Measurements from ENCODE around the gene BUD23. TPM values are rescaled to one million over a fixed set of nuclear protein-coding genes. Genes with fewer than 3 reads are reported as not detected.

Gene BUD23
- 10 to 100 TPM; 57.0 to 57.2 TPM for total RNA-seq

- H3K4me1 Mint-ChIP-seq: peaks cover 46% of the 10 kb centered on the region
- peaks cover 24% of the 10 kb centered on the region for H3K36me3 Mint-ChIP-seq (ENCODE audit: low read depth)
- peak within 1 kb of the TSS; percentile 91 for H3K27ac Mint-ChIP-seq
- ChIA-PET POLR2A (interaction anchor here (0.6 to 2.4 kb wide), 7 partner anchors 15 to 56 kb away, joined by 3 to 8 read pairs (median 3); partner anchors contain the start of genes ABHD11 and STX1A), CTCF (no interaction called here)
- peak within 1 kb of the TSS; percentile 92 for H3K4me3 Mint-ChIP-seq
- DNase-seq: peak; percentile 97
- H3K9me3 Mint-ChIP-seq: no peaks in the 10 kb centered on the region
- no peaks in the 10 kb centered on the region for H3K27me3 Mint-ChIP-seq
Observed at GRCh38 chr7:73683056-73683787, at the start of gene BUD23, which contains the start of gene DNAJC30. TSS of gene BUD23 (plus strand) at chr7:73683597. CDS start at chr7:73683626, 29 bp downstream. TSS of gene DNAJC30 (minus strand) at chr7:73683453. CDS start at chr7:73683423, 30 bp downstream.

- Mint-ChIP-seq H3K4me3 (no peak overlapping the region), H3K27ac (no peak overlapping the region), H3K27me3 (peaks cover 18% of the 10 kb centered on the region), H3K4me1 (no peaks in the 10 kb centered on the region), H3K9me3 (no peaks in the 10 kb centered on the region), H3K36me3 (ENCODE audit: low read depth) (no peaks in the 10 kb centered on the region)
- CTCF ChIA-PET: no interaction called here
- POLR2A ChIA-PET: no interaction called here
- DNase-seq: no peak
Observed at GRCh38 chr7:73633844-73634243, 49.6 kb upstream of the BUD23 start.

DNA sequence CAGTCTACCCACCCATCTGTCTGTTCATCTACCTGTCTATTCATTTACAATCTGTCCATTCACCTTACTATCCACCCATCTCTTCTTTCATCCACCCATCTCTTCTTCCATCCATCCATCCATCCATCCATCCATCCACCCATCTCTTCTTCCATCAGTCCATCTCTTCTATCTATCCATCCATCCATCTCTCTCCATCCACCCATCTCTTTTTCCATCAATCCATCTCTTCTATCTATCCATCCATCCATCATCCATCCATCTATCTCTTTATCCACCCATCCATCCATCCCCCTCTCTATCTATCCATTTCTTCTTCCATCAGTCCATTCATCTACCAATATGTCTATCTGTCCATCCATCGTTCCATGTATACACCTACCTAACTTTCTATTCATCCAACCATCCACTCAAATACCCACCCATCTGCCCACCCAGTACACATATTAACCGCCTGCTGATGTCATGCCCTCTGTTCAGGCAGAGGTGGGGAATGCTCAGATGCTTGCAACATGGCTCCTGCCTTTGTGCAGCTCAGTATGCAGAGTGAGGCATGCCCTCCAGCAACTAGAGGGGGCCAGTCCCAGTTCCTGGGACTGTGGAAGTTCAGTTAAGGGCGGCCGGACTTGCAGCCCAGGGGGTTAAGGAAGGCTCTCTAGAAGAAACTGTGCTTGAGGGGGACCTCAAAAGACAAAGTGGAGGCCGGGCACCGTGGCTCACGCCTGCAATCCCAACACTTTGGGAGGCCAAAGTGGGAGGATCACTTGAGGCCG, 47.8 kb upstream of the BUD23 start:
- H3K9me3 Mint-ChIP-seq: no peaks in the 10 kb centered on the region
- H3K27ac Mint-ChIP-seq: no peak overlapping the region
- no peaks in the 10 kb centered on the region for H3K4me1 Mint-ChIP-seq
- peaks cover 18% of the 10 kb centered on the region for H3K27me3 Mint-ChIP-seq
- ChIA-PET POLR2A (no interaction called here), CTCF (no interaction called here)
- no peak overlapping the region for H3K4me3 Mint-ChIP-seq
- no peak for DNase-seq
- no peaks in the 10 kb centered on the region for H3K36me3 Mint-ChIP-seq (ENCODE audit: low read depth)

DNA sequence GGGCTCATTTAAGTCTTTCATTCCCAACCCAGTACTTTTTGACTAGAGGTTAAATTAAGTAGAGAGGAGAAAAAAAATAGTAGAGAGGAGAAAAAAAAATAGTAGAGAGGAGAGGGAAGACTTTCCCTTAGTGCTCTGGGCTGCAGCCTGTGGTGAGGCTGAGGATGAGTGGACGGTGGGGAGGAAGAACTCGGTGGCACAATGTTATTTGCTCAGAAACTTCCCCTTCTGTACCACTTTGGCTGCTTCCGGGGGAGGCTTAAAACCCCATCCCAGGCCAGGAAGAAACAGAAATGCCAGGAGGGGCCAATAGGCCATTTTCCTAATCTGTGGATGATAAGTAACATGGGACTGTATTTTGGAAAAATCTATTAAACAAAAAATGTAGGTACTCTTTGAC, 44.5 kb upstream of the BUD23 start:
- ChIA-PET CTCF (no interaction called here), POLR2A (no interaction called here)
- no peak overlapping the region for H3K27ac Mint-ChIP-seq
- no peaks in the 10 kb centered on the region for H3K36me3 Mint-ChIP-seq (ENCODE audit: low read depth)
- H3K9me3 Mint-ChIP-seq: peaks cover 2% of the 10 kb centered on the region
- H3K4me1 Mint-ChIP-seq: no peaks in the 10 kb centered on the region
- peaks cover 11% of the 10 kb centered on the region for H3K27me3 Mint-ChIP-seq
- no peak overlapping the region for H3K4me3 Mint-ChIP-seq
- DNase-seq: no peak

GRCh38 chr7:73642834-73643233, 40.6 kb upstream of the BUD23 start:
- no peaks in the 10 kb centered on the region for H3K4me1 Mint-ChIP-seq
- no peak overlapping the region for H3K27ac Mint-ChIP-seq
- H3K36me3 Mint-ChIP-seq (ENCODE audit: low read depth): no peaks in the 10 kb centered on the region
- peaks cover 2% of the 10 kb centered on the region for H3K9me3 Mint-ChIP-seq
- ChIA-PET POLR2A (no interaction called here), CTCF (interaction anchor here (1.3 kb wide), 1 partner anchor 92 kb away, joined by 5 read pairs; no protein-coding TSS in a partner anchor)
- H3K4me3 Mint-ChIP-seq: no peak overlapping the region
- peaks cover 33% of the 10 kb centered on the region for H3K27me3 Mint-ChIP-seq
- DNase-seq: no peak

GRCh38 chr7:73644688-73645286, 38.6 kb upstream of the BUD23 start:
- ChIA-PET CTCF (interaction anchor here (0.6 kb wide), 1 partner anchor 13 kb away, joined by 4 read pairs; no protein-coding TSS in a partner anchor), POLR2A (interaction anchor here (1.0 kb wide), 1 partner anchor 13 kb away, joined by 3 read pairs; no protein-coding TSS in a partner anchor)
- Mint-ChIP-seq H3K4me1 (peaks cover 7% of the 10 kb centered on the region), H3K4me3 (no peak overlapping the region), H3K27me3 (peaks cover 50% of the 10 kb centered on the region), H3K27ac (no peak overlapping the region), H3K9me3 (peaks cover 2% of the 10 kb centered on the region), H3K36me3 (ENCODE audit: low read depth) (no peaks in the 10 kb centered on the region)
- no peak for DNase-seq

DNA sequence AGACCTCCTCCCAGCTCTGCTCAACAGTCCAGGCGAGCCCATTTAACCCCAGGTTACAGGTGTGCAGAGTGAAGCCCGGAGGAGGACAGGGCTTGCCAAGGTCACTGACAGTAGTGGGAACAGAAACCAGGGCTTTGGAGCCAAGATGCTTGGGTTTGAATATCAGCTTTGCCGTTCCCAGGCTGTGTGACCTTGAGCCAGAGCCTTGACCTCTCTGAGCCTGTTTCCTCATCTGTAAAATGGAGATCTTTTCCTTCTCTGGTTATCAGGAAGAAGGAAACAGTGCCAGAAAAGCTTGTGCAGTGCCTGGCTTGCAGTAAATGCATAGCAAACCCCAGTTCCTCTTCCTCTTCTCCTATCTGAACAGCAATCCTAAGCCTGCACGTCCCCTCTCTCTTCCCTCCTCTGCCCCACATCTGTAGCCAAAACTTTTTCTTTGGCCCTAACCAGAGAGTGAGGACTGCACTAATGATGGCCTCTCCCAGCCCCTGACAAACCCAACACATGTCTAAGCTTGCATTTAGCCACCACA, 37.7 kb upstream of the BUD23 start:
- H3K27me3 Mint-ChIP-seq: peaks cover 56% of the 10 kb centered on the region
- peaks cover 7% of the 10 kb centered on the region for H3K4me1 Mint-ChIP-seq
- no peak overlapping the region for H3K27ac Mint-ChIP-seq
- CTCF ChIA-PET: no interaction called here
- no peak for DNase-seq
- H3K36me3 Mint-ChIP-seq (ENCODE audit: low read depth): no peaks in the 10 kb centered on the region
- H3K9me3 Mint-ChIP-seq: peaks cover 2% of the 10 kb centered on the region
- POLR2A ChIA-PET: interaction anchor here (1.0 kb wide), 1 partner anchor 14 kb away, joined by 3 read pairs; no protein-coding TSS in a partner anchor
- no peak overlapping the region for H3K4me3 Mint-ChIP-seq

- Mint-ChIP-seq H3K36me3 (ENCODE audit: low read depth) (no peaks in the 10 kb centered on the region), H3K9me3 (no peaks in the 10 kb centered on the region), H3K27me3 (peaks cover 59% of the 10 kb centered on the region), H3K4me3 (no peak overlapping the region), H3K27ac (no peak overlapping the region), H3K4me1 (peaks cover 7% of the 10 kb centered on the region)
- no peak for DNase-seq
- ChIA-PET CTCF (interaction anchor here (0.6 to 0.9 kb wide), 2 partner anchors 88 to 861 kb away, joined by 3 to 4 read pairs; no protein-coding TSS in a partner anchor), POLR2A (no interaction called here)
Observed at GRCh38 chr7:73646785-73647724, 36.3 kb upstream of the BUD23 start.

DNA sequence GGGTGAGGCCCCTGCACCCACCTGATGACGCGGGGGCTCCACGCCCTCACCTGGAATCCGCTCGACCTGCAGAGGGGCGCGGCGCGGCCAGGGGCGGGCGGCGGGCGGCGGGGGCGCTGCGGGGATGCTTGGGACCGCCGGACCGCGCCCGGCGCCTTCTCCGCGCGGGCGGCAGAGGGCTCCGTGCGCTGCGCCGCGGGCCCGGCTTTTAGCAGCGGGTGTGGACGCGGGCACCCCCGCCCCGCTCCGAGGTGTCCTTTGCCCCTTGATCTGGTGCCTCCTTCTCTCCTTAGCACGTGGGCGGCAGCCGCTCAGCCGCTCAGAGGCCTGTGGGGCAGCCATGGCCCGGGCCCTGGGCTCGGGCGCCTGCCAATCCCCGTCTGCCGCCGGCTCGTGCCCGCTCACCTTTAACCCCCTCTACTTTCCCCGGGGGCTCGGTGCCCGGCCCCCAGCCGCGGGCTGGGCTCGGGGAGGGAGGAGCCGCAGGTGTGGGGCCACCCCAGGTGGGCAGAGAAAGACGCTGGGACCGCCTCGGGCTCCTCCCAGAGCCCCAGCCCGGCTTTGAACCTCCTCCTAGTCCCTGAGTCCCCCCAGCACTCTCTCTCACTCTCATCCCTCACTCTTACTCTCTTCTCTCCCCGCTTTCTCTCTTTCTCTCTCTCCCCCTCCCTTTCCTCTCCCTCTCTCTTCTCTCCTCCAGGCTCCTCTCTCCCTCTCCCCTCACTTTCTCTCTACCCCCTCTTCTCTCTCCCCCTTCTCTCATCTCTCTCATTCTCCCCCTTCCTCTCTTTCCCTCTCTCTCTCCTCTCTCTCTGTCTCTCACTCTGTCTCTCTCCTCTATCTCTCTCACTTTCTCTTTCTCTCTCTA, 35.4 kb upstream of the BUD23 start:
- CTCF ChIA-PET: interaction anchor here (0.9 kb wide), 1 partner anchor 87 kb away, joined by 3 read pairs; no protein-coding TSS in a partner anchor
- no peak overlapping the region for H3K27ac Mint-ChIP-seq

GRCh38 chr7:73648593-73649332, 34.6 kb upstream of the BUD23 start:
- CTCF ChIA-PET: no interaction called here
- no peak overlapping the region for H3K27ac Mint-ChIP-seq

More for the DNA sequence above, 35.4 kb upstream of the BUD23 start:
- Mint-ChIP-seq H3K4me1 (peaks cover 7% of the 10 kb centered on the region), H3K9me3 (no peaks in the 10 kb centered on the region), H3K36me3 (ENCODE audit: low read depth) (no peaks in the 10 kb centered on the region), H3K4me3 (no peak overlapping the region), H3K27me3 (peaks cover 63% of the 10 kb centered on the region)
- POLR2A ChIA-PET: no interaction called here
- DNase-seq: peak; percentile 22

GRCh38 chr7:73649576-73649975, 33.8 kb upstream of the BUD23 start:
- Mint-ChIP-seq H3K27ac (no peak overlapping the region), H3K4me1 (peaks cover 7% of the 10 kb centered on the region), H3K4me3 (no peak overlapping the region), H3K9me3 (no peaks in the 10 kb centered on the region), H3K27me3 (peaks cover 60% of the 10 kb centered on the region), H3K36me3 (ENCODE audit: low read depth) (no peaks in the 10 kb centered on the region)
- POLR2A ChIA-PET: no interaction called here
- DNase-seq: no peak
- CTCF ChIA-PET: no interaction called here

More at GRCh38 chr7:73648593-73649332, 34.6 kb upstream of the BUD23 start:
- H3K4me3 Mint-ChIP-seq: no peak overlapping the region
- H3K4me1 Mint-ChIP-seq: peaks cover 7% of the 10 kb centered on the region
- H3K36me3 Mint-ChIP-seq (ENCODE audit: low read depth): no peaks in the 10 kb centered on the region
- H3K9me3 Mint-ChIP-seq: no peaks in the 10 kb centered on the region
- no peak for DNase-seq
- peaks cover 62% of the 10 kb centered on the region for H3K27me3 Mint-ChIP-seq
- POLR2A ChIA-PET: no interaction called here

Data from activated CD4-positive, alpha-beta memory T cell treated with anti-CD3 and anti-CD28 coated beads, Interleukin-2, amount 10 ng/mL, durations not matched to agents 7 days and 5 days (primary cell).